Astrocyte (in vitro differentiated cells and primary cell): ENCODE measurements around the gene OSBPL9. TPM values are rescaled to one million over a fixed set of nuclear protein-coding genes. Genes with fewer than 3 reads are reported as not detected.
A peak's percentile ranks its signal among the peaks of the same experiment; 100 is the strongest.

Source experiments
- DNase-seq: peaks from one replicate; pipeline ENCODE4 v3.0.0-alpha.2; 2010; ENCODE audit warnings: low read depth
- FAIRE-seq: peaks from 2 replicates; lab custom pipeline; 2011; peaks lifted over from hg19 to GRCh38; lab: Jason Lieb, UNC
- H2AFZ ChIP-seq: 2 replicates; pipeline ENCODE4 v1.6.0; 2012; ENCODE audit warnings: low read depth, low read length, inconsistent platforms
- H3K27ac ChIP-seq: 2 replicates; pipeline ENCODE4 v1.5.1; 2011; ENCODE audit warnings: low read depth, low read length, inconsistent platforms
- H3K27me3 ChIP-seq: 2 replicates; pipeline ENCODE4 v1.6.0; 2011; ENCODE audit warnings: low read length, inconsistent platforms; ENCODE audit not compliant: insufficient read depth
- H3K36me3 ChIP-seq: 2 replicates; pipeline ENCODE4 v1.5.1; 2011; ENCODE audit warnings: low read length, inconsistent platforms; ENCODE audit not compliant: insufficient read depth
- H3K4me1 ChIP-seq: 2 replicates; pipeline ENCODE4 v1.5.1; 2011; ENCODE audit warnings: low read length, inconsistent platforms; ENCODE audit not compliant: insufficient read depth
- H3K4me2 ChIP-seq: 2 replicates; pipeline ENCODE4 v1.6.0; 2012; ENCODE audit warnings: low read length, inconsistent platforms
- H3K4me3 ChIP-seq: 2 replicates; pipeline ENCODE4 v1.5.1; 2011; ENCODE audit warnings: low read depth, mild to moderate bottlenecking, low read length, inconsistent platforms; ENCODE audit not compliant: insufficient read depth
- H3K79me2 ChIP-seq: 2 replicates; pipeline ENCODE4 v1.6.0; 2012; ENCODE audit warnings: mild to moderate bottlenecking, low read length, inconsistent platforms; ENCODE audit not compliant: insufficient read depth
- H3K9ac ChIP-seq: 2 replicates; pipeline ENCODE4 v1.6.0; 2012; ENCODE audit warnings: mild to moderate bottlenecking, low read length, inconsistent platforms
- H3K9me3 ChIP-seq: 2 replicates; pipeline ENCODE4 v1.5.1; 2012; ENCODE audit warnings: low read depth, mild to moderate bottlenecking, low read length, inconsistent platforms; ENCODE audit not compliant: insufficient read depth
- H4K20me1 ChIP-seq: 2 replicates; pipeline ENCODE4 v1.6.0; 2012; ENCODE audit warnings: low read length, inconsistent platforms; ENCODE audit not compliant: insufficient read depth
- H3K27ac Mint-ChIP-seq: one replicate; pipeline ENCODE4 v1.8.0; 2021; ENCODE audit warnings: mild to moderate bottlenecking, mixed read lengths; ENCODE audit not compliant: unreplicated experiment
- H3K27me3 Mint-ChIP-seq: one replicate; pipeline ENCODE4 v1.8.0; 2021; ENCODE audit warnings: low read depth, mixed read lengths; ENCODE audit not compliant: unreplicated experiment
- H3K36me3 Mint-ChIP-seq: one replicate; pipeline ENCODE4 v1.8.0; 2021; ENCODE audit warnings: low read depth, mixed read lengths; ENCODE audit not compliant: unreplicated experiment
- H3K4me1 Mint-ChIP-seq: one replicate; pipeline ENCODE4 v1.8.0; 2021; ENCODE audit warnings: low read depth, mixed read lengths; ENCODE audit not compliant: unreplicated experiment
- H3K4me3 Mint-ChIP-seq: one replicate; pipeline ENCODE4 v1.8.0; 2021; ENCODE audit warnings: mild to moderate bottlenecking, moderate library complexity, mixed read lengths; ENCODE audit not compliant: unreplicated experiment
- H3K9me3 Mint-ChIP-seq: one replicate; pipeline ENCODE4 v1.8.0; 2021; ENCODE audit warnings: mild to moderate bottlenecking, mixed read lengths; ENCODE audit not compliant: unreplicated experiment
- EZH2 ChIP-seq: IDR thresholded peaks from 2 replicates; pipeline ENCODE4 v1.6.1; 2012; ENCODE audit warnings: mild to moderate bottlenecking, low read length, inconsistent platforms; ENCODE audit not compliant: insufficient read depth
- total RNA-seq: library from RNA; stranded (reverse); gene quantifications from 2 replicates; pipeline ENCODE4 v1.2.1, GENCODE V29; 2021
- TF ChIP-seq, protein P1 (sequence below): IDR thresholded peaks from 2 replicates; pipeline ENCODE4 v1.5.1; 2011; ENCODE audit warnings: low read depth, mild to moderate bottlenecking, inconsistent platforms, low read length, moderate library complexity; ENCODE audit not compliant: insufficient read depth

Gene OSBPL9
- total RNA-seq, 1 donor from 2014 or later, result 117 TPM

DNA sequence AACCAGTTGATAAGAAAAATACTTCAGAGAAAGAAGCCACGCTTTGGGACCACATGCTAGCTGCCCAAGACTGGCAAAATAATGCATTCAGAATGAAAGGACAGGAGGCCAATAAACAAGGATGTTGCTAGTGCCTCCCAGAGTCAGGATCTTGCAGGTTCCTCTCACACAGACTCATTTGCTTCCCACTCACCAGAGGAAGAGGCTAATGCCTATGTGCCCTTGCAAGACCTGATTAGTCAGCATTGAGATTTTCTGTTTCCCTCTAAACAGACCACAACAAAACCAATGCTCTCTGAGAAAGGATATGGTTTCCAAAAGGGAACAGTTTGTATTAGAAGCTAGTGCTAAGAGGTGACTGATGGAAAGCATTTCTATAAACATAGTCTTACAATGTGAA is 176.0 kb downstream of the OSBPL9 start:
- H3K36me3 Mint-ChIP-seq, result peaks cover 28% of the 10 kb centered on the region
- Histone ChIP-seq H3K79me2 (no peaks in the 10 kb centered on the region), H3K9ac (no peak overlapping the region), H4K20me1 (no peaks in the 10 kb centered on the region), H3K4me2 (no peak overlapping the region), H3K36me3 (peaks cover 68% of the 10 kb centered on the region), H3K4me3 (no peak overlapping the region), H3K27me3 (no peaks in the 10 kb centered on the region), H2AFZ (no peak overlapping the region), H3K4me1 (no peaks in the 10 kb centered on the region), H3K9me3 (no peaks in the 10 kb centered on the region), H3K27ac (no peak overlapping the region)
- no peak for FAIRE-seq
- TF ChIP-seq, protein P1, sequence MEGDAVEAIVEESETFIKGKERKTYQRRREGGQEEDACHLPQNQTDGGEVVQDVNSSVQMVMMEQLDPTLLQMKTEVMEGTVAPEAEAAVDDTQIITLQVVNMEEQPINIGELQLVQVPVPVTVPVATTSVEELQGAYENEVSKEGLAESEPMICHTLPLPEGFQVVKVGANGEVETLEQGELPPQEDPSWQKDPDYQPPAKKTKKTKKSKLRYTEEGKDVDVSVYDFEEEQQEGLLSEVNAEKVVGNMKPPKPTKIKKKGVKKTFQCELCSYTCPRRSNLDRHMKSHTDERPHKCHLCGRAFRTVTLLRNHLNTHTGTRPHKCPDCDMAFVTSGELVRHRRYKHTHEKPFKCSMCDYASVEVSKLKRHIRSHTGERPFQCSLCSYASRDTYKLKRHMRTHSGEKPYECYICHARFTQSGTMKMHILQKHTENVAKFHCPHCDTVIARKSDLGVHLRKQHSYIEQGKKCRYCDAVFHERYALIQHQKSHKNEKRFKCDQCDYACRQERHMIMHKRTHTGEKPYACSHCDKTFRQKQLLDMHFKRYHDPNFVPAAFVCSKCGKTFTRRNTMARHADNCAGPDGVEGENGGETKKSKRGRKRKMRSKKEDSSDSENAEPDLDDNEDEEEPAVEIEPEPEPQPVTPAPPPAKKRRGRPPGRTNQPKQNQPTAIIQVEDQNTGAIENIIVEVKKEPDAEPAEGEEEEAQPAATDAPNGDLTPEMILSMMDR, result no peak
- no peak for TF ChIP-seq EZH2
- H3K27ac Mint-ChIP-seq, result peak overlapping the region; percentile 34
- H3K4me3 Mint-ChIP-seq, result no peak overlapping the region
- H3K27me3 Mint-ChIP-seq, result no peaks in the 10 kb centered on the region
- peak; percentile 55 for DNase-seq
- peaks cover 20% of the 10 kb centered on the region for H3K4me1 Mint-ChIP-seq
- H3K9me3 Mint-ChIP-seq, result no peaks in the 10 kb centered on the region

DNA sequence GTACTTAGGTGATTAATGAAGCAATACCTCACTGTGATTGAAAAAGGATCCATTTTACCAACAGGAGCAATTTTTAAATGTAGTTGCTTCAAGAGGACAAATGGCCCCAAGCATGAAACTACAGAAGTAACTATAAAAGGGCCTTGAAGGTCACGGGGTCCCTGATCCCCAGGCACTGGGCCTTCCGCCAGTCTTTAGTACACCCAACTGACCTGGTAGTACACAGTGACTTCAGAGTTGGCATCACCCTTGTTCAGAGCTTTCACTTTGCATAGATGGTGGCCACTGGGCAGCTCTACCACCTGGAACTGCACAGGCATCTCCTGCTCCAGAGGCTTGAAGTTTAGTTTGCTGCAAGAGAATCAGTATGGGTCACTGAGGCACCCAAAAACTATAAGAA is 177.4 kb downstream of the OSBPL9 start:
- H3K36me3 ChIP-seq, result peaks cover 63% of the 10 kb centered on the region
- H2AFZ ChIP-seq, result no peak overlapping the region
- TF ChIP-seq, protein P1, result no peak
- no peak for TF ChIP-seq EZH2
- no peaks in the 10 kb centered on the region for H3K9me3 ChIP-seq
- no peaks in the 10 kb centered on the region for H3K9me3 Mint-ChIP-seq
- no peaks in the 10 kb centered on the region for H3K79me2 ChIP-seq
- peaks cover 23% of the 10 kb centered on the region for H3K36me3 Mint-ChIP-seq
- no peaks in the 10 kb centered on the region for H3K4me1 ChIP-seq
- H3K9ac ChIP-seq, result no peak overlapping the region
- no peaks in the 10 kb centered on the region for H4K20me1 ChIP-seq
- no peak overlapping the region for H3K4me3 ChIP-seq
- no peak overlapping the region for H3K4me3 Mint-ChIP-seq
- H3K4me1 Mint-ChIP-seq, result peaks cover 20% of the 10 kb centered on the region
- H3K4me2 ChIP-seq, result no peak overlapping the region
- H3K27ac Mint-ChIP-seq, result peak overlapping the region; percentile 15
- FAIRE-seq, result no peak
- DNase-seq, result no peak
- no peaks in the 10 kb centered on the region for H3K27me3 ChIP-seq
- H3K27me3 Mint-ChIP-seq, result no peaks in the 10 kb centered on the region
- no peak overlapping the region for H3K27ac ChIP-seq

DNA sequence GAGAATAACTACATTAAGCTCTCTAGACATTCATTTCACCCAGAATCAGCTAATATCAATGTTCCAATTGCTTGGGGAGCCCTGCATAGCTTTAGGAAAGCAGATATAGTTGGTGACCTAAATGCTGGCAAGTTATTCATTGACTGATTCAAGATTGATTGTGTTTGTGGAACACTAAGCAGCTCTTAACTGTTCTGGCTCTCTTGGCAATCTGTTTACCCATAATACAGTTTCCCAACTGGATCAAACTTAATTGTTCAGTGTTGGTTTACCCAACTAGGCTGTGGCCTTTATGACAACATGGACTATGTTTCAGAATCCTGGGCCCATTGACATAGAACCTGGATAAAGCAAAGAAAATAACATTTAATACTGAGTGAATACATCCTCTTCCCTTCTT is 178.0 kb downstream of the OSBPL9 start:
- H3K36me3 Mint-ChIP-seq, result peaks cover 17% of the 10 kb centered on the region
- no peak overlapping the region for H3K4me3 Mint-ChIP-seq
- DNase-seq, result no peak

More for the DNA sequence above, 178.0 kb downstream of the OSBPL9 start:
- H3K4me3 ChIP-seq, result no peak overlapping the region
- no peaks in the 10 kb centered on the region for H3K4me1 ChIP-seq
- H3K27ac ChIP-seq, result no peak overlapping the region
- H3K79me2 ChIP-seq, result no peaks in the 10 kb centered on the region
- TF ChIP-seq, protein P1, result no peak
- TF ChIP-seq EZH2, result no peak
- H3K27ac Mint-ChIP-seq, result no peak overlapping the region
- H3K9me3 Mint-ChIP-seq, result no peaks in the 10 kb centered on the region
- no peaks in the 10 kb centered on the region for H3K27me3 Mint-ChIP-seq
- no peak overlapping the region for H2AFZ ChIP-seq
- peaks cover 20% of the 10 kb centered on the region for H3K4me1 Mint-ChIP-seq
- H3K36me3 ChIP-seq, result peaks cover 57% of the 10 kb centered on the region
- H3K4me2 ChIP-seq, result no peak overlapping the region
- H4K20me1 ChIP-seq, result no peaks in the 10 kb centered on the region
- no peak overlapping the region for H3K9ac ChIP-seq
- no peaks in the 10 kb centered on the region for H3K9me3 ChIP-seq
- no peaks in the 10 kb centered on the region for H3K27me3 ChIP-seq
- FAIRE-seq, result no peak
